Amniotic stem cell (primary cell): ENCODE data around the gene AMZ1.
"Not testable (repeated sequence)": the region's sequence is repeated elsewhere in the genome, so short reads cannot be mapped to it uniquely, and the experiment has no call there.

Source experiments
- DNase-seq: peaks from one replicate; lab custom pipeline; 2025; lab: John Stamatoyannopoulos, UW

Gene AMZ1

DNA sequence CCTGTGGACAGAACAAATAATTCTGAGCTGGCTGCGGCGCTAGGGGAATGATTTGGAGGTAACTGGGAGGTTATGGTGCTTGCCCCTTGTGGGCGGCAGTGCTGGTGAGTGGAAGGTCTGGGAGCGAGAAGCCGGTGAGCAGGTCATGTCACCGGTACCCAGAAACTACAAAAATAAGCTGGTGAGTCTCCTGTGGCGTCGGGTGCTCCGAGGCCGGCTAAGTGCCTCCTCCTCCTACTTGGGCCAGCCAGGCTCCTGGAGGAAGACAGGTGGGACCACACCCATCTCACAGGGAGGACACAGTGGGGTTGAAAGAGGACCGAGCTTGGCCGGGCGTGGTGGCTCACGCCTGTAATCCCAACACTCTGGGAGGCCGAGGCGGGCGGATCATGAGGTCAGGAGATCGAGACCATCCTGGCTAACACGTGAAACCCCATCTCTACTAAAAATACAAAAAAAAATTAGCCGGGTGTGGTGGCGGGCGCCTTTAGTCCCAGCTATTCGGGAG is 4.0 kb downstream of the AMZ1 start:
- not testable (repeated sequence) for DNase-seq

DNA sequence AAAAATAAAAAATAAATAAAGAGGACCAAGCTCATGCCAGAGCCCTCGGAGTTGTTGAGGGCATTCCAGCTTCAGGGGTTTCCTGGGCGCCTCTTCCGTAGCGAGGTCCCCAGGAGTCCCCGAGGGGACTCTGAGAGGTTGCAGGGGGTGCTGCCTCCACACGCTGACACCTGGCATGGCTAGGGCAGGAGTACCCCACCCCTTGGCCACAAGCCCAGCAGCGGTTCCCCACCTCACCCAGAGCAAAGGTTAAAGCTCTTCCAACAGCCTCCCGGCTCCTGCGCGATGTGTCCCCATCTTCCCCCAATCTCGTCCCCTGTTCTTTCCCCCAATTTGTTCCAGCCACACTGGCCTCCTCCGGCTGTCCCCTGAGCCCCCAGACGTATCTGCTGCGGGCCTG is 4.5 kb downstream of the AMZ1 start:
- DNase-seq = no peak

DNA sequence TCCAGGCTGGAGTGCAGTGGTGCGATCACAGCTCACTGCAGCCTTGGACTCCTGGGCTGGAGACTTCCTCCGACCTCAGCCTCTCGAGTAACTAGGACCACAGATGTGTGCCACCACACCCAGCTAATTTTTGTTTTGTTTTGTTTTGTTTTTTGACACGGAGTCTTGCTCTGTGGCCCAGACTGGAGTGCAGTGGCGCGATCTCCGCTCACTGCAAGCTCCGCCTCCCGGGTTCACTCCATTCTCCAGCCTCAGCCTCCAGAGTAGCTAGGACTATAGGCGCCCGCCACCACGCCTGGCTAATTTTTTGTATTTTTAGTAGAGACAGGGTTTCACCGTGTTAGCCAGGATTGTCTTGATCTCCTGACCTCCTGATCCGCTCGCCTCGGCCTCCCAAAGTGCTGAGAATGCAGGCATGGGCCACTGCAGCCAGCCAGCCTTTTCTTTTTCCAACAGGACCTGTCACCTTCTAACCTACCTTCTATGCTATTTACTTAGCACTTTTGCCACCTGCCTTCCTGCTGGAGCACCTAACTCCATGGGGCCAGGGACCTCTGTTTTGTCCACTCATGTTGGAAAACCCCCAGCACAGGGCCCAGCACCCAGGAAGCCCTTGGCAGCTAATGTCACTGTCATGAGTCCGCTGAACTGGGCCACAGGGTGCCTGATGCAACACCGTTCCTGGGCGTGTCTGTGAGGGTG is 5.6 kb downstream of the AMZ1 start:
- not testable (repeated sequence) for DNase-seq

DNA sequence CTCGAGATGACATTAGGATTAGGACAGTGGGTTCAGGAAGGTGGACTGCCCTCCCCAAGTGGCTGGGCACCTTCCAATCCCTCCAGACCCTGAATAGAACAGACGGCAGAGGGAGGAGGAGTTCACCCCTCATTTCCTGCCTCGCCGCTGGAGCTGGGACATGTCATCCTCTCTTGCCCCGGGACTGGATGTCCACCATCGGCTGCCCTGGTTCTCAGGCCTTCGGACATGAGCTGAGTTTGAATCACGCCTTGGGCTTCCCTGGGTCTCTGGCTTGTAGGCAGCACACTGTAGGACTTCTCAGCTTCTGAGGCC is 6.1 kb downstream of the AMZ1 start:
- DNase-seq = not testable (repeated sequence)

DNA sequence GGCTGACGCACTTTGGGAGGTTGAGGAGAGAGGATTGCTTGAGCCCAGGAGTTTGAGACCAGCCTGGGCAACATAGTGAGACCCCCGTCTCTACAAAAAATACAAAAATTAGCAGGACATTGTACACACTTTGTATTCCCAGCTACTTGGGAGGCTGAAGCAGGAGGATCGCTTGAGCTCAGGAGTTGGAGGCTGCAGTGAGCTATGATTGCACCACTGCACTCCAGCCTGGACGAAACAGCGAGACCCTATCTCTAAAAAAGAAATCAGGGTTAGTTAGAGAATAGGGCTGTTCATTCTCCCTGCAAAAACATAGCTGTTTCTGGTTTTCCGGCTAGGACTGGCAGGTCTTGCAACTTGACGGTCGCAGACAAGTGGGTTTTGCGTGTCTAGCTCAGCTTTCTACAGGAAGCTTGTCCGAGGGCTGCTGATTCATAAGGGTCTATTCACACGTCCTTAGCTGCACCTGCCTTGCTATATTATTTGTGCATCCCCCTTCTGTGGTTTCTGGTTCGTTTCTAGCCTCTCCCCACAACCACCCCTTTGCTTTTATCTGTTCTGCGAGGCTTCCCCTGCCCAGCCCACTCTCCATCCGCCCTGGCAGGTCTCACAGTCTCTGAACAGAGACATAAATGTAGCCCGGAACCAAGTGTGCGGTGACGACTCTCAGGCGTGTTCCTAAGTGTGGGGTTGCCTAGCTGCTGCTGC is 10.7 kb downstream of the AMZ1 start:
- DNase-seq = no peak

DNA sequence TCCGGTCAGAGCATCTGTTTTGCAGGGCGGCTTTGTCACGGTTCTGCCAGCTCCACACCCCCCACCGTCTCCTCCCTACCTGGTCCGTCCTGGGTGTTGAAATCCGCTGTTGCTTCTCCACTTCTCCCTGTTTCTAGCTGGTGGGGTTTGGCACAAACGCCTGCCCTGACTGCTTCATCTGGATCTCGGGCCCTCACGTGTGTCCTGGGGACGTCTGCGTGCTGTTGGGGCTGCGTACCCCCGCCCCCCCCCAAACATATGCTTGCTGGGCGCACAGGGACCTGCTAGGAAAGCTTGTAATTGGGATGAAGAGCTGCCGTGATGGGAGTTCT is 11.3 kb downstream of the AMZ1 start:
- DNase-seq = no peak

DNA sequence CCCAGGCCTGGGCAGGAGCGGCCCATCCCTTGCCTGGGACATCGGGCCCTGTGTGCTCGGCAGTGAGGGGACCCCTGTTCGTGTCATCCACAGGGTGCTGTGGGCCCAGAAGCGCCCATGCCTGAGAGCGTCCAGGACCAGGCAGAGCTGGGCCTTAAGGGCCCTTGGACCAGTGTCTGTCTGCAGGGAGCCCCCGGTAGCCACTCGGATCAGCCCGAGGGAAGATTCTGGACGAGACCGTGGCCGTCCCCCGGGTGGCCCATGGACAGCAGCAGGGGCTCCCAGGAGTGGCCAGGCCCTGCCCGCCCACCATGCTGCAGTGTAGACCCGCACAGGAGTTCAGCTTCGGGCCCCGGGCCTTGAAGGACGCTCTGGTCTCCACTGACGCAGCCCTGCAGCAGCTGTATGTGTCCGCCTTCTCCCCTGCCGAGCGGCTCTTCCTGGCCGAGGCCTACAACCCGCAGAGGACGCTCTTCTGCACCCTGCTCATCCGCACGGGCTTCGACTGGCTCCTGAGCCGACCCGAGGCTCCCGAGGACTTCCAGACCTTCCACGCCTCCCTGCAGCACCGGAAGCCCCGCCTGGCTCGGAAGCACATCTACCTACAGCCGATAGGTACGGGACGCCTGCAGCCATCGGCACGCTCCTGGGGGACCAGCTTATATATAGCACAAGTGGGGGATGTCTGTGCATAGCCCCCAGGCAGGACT is 12.3 kb downstream of the AMZ1 start:
- DNase-seq = no peak

DNA sequence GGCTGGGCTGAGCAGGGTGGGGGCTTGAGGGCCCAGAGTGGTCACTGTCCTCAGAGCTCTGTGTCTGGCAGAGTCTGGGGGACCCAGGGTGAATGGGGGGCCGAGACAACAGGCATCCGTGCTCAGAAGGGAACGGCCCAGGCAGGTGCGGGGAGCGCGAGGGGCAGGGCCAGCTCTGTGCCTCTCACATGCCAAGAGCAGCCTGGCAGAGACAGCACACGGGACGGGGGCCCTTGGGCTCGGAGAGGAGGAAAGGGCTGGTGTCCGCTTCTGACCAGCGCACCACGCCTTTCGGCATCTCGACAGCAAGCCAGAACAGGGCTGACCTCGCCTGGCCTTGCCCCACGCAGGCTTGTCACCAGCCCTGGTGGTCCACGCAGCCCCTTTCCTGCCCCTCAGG is 13.4 kb downstream of the AMZ1 start:
- no peak for DNase-seq

DNA sequence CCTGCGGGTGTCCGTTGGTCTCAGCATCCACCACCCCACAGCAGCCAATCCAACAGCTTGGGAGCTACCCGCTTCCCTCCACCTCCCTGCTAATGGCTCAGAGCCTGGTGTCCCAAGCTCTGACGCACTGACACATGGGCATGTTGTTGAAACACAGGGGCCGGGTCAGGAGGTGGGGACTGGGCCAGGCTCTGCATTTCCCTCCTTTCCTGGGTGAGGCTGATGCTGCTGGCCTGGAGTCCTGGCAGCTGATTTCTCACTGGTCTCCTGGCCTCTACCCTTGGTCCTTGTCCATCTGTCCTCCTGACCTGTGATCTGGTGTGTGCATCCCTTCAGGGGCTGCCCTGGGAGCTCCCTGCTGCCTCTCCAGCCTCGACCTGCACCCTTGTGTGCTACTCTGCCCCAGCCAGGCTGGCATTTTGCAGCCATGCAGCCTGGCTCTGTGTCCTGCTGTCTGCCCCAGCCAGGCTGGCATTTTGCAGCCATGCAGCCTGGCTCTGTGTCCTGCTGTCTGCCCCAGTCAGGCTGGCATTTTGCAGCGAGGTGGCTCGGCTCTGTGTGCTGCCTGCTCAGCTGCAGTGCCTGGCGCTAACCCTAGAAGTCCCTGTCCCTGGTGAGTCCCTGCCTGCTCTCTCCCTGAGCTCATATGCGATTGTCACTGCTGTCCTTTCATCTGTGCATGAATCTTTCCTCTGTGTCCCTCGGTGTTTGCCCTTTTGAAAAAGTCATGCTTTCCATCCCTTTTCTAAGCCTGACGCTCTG is 14.0 kb downstream of the AMZ1 start:
- no peak for DNase-seq

DNA sequence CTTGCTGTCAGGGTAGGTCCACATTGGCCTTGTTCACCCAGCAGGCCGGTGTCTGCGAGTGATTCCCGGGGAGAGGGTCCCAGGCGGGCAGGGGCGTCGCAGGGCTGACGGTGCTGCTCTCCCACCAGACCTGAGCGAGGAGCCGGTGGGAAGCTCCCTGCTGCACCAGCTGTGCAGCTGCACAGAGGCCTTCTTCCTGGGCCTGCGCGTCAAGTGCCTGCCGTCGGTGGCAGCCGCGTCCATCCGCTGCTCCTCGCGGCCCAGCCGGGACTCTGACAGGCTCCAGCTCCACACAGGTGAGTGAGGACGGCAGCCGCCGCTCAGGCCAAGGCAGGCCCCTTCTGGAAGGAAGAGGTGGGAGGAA is 14.6 kb downstream of the AMZ1 start:
- no peak for DNase-seq

DNA sequence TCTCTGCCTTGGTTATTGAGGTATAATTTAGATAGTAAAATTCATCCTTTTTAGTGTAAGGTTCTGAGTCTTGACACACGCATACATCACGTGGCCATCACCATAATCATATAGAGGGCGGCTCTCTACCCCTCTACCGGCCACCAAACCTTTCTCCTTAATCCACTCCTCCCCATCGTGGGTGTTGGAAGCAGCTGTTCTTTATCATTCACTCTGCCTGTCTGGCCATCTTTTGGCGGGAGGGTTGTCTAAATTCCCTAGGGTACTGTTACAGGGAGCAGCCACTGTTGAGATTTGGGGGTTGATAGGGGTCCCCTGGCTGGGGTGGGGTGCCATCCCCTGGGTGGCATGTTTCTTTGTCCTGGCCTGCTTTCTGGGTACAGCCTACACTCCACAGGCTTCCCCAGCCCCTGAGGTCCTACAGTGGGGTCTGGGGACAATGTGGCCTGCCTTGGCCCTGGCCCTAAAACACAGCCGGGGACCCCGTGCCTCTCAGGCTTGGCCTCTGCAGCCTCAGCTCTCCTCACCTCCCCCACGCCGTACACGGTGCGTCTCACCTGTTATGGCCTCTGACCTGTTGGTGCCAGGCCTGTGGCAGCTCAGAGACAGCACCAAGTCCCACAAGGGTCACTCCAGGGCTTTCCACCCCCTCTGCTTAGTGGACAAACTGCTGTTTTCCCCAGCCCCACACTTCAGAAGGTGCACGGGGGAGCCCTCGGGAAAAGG is 17.5 kb downstream of the AMZ1 start:
- DNase-seq = no peak

DNA sequence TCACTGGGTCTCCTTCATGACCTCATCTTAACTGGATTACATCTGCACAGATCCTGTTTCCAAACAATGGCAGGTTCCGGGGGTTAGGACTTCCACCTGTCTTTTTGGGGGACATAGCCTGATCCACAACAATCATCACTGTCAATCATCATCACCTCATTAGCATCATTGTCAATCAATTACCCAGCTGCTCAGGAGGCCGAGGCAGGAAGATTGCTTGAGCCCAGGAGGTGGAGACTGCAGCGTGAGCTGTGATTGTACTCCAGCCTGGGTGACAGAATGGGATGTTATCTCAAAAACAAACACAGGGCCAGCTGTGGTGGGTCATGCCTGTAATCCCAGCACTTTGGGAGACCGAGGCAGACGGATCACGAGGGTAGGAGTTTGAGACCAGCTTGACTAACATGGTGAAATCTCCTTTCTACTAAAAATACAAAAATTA is 18.7 kb downstream of the AMZ1 start:
- DNase-seq = no peak

DNA sequence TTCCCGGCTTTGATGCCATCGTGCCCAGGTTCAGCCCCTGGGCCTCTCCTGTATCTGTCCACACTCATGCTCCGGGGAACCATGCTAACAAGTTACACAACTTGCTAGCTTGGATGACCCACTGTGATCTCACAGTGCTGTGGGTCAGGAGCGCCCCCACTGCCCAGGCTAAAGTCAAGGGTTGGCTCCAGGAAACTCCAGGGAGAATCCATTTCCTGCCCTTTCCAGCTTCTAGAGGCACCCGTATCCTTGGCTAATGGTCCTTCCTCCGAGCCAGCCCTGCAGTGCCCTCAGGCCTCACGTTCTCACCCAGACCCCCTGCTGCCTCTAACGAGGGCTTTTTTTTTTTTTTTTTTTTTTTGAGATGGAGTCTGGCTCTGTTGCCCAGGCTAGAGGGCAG is 19.5 kb downstream of the AMZ1 start:
- DNase-seq = no peak

DNA sequence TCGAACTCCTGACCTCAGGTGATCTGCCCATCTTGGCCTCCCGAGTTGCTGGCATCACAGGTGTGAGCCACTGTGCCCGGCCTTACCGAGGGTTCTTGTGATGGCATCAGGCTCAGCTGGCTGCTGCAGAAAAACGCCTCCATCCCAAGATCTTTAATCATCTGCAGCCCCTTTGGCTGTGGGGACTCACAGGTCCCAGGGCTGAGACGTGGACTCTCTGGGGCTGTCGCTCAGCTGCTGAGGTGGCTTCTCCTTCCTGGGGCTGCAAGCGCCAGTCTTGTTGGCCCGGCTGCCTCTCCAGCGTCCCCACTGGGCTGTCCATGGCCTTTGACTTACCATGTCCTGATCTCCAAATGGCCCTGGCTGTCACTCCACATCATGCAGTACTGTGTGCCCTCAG is 20.0 kb downstream of the AMZ1 start:
- no peak for DNase-seq

DNA sequence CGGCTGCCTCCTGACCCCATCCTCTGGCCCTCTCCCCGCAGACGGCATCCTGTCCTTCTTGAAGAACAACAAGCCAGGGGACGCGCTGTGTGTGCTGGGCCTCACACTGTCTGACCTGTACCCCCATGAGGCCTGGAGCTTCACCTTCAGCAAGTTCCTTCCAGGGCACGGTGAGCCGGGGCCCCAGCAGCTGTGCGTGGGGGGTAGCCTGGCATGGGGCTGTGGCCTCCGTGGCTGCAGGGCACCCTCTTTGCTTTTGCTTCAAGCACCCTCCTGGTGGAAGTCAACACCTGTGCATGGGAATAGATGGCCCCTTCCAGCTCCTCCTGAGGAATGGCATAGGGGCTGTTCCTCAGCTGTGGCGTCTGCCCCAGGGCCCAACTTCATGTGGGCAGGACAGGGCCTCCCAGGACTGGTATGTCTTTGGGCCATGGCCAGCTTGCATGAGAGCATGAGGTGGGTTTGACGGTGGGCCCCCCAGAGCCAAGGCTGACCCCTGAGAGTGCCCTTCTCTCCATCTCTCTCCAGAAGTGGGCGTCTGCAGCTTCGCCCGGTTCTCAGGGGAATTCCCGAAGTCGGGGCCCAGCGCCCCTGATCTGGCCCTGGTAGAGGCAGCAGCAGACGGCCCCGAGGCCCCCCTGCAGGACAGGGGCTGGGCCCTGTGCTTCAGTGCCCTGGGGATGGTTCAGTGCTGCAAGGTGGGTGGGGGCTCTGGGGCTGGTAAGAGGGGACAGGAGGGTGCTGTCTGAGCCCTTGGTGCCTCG is 20.7 kb downstream of the AMZ1 start:
- DNase-seq = no peak

DNA sequence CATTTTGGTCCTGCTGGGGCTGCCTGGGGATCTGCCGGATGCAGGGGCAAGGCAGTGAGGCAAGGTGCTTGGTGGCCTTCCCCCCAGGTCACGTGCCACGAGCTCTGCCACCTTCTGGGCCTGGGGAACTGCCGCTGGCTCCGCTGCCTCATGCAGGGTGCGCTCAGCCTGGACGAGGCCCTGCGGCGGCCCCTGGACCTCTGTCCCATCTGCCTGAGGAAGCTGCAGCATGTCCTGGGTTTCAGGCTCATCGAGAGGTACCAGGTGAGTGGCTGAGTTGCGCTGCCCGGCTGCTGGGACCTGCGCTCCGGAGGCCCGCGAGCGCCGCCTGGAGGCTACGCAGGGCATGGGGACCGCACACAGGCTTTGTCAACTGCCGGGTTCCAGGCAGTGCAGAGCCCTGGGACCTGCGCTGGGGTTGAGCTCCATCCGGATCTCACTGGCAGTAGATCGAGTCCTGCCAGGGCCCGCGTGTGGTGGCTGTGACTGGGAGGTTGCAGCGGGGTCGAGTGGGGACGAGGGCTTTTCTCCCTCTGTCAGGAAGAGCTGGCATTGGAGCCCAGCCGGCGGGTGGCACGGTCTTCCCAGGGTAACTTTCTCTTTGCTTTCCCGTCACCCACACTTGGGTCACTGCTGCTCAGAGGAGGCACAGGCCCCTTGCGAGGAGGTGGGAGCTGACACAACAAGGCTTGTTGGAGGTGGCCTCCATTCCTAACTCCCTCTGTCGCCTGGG is 21.7 kb downstream of the AMZ1 start:
- no peak for DNase-seq

DNA sequence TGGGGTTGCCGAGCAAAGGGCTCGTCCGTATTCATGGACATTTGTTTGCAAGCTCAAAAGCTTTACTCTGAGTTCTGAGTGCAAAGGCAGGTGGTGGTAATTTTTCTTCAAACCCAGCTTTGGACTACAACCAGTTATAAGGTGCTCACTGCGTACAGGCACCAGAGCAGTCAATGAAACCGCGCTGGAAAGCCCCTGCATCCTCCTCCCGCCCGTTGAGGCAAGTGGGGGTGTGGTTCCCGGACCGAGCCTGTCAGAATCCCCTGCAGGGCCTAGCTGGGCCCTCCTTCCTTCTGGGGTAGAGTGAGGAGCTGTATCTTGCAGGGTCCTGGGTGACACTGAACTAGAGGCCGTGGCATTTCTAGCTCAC is 22.3 kb downstream of the AMZ1 start:
- DNase-seq = no peak

DNA sequence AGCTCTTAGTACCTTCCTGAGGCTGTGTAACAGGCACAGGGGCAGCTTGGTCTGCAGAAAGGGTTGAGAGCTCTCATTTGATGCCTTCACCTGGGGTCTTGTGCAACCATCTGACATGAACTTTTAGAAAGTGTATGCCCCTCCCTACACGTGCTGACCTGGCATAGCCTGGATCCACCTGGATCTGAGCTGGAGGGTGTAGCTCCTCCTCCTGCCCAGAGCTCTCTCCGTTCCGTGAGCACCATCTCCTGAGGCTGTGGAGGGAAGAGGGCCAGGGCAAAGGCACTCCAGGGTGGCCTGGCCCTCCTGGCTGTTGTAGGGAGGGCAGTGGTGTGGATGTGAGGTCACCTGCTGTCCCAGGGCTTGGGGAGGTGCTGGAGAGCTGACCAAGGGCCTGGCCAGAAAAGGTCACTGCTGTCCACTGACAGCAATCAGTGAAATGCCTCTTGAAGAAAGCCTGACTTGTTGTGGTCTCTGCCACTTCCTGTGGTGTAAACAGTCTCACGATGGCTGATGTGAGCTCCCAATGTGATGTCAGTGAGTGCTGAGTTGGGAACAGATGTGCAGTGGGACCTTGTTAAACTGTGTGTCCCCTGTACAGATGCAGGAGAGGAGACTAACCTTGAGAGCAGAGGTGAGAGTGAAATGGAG is 23.0 kb downstream of the AMZ1 start:
- no peak for DNase-seq

DNA sequence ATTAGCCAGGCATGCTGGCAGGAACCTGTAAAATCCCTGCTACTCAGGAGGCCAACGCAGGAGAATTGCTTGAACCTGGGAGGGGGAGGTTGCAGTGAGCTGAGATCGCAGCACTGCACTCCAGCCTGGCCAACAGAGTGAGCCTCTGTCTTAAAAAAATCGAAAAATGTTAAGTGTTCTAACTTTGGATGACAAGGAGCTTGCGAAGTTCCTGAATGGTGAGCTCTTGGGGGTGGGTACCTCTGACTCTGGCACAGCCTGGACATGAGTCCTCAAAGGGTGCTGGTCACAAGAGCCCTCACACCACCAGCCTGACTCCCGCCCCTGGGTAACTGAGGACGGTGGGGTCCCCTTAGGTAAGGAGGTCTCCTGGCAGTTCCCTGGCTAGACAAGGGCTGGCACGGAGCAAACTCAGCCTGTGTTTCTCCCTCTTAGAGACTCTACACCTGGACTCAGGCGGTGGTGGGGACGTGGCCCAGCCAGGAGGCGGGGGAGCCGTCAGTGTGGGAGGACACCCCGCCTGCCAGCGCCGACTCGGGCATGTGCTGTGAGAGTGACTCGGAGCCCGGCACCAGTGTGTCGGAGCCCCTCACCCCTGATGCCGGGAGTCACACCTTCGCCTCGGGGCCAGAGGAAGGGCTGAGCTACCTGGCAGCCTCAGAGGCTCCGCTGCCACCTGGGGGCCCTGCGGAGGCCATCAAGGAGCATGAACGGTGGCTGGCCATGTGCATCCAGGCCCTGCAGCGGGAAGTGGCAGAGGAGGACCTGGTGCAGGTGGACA is 24.1 kb downstream of the AMZ1 start:
- DNase-seq = no peak
